Measurements from ENCODE around the gene RBM39. TPM values are rescaled to one million over a fixed set of nuclear protein-coding genes. Genes with fewer than 3 reads are reported as not detected.
A peak's percentile ranks its signal among the peaks of the same experiment; 100 is the strongest.

RBM39 gene
- total RNA-seq, 1 experiment from 2014 or later = 341 TPM

GRCh38 chr20:35743693-35744491, 1.8 kb upstream of the RBM39 start:
- POLR2A ChIA-PET (ENCODE audit: unreplicated experiment) = interaction anchor here (0.6 to 2.2 kb wide), 5 partner anchors 25 to 140 kb away, joined by 3 to 61 read pairs (median 5); no protein-coding TSS in a partner anchor
- Histone ChIP-seq H3K9me3 (ENCODE audit: low read length) (no peaks in the 10 kb centered on the region), H3K9me2 (replicated peaks; ENCODE audit: low read length) (no peaks in the 10 kb centered on the region), H3K4me3 (ENCODE audit: low read length) (no peak overlapping the region), H3K27me3 (ENCODE audit: low read length) (no peaks in the 10 kb centered on the region), H2AFZ (ENCODE audit: low read length) (no peak overlapping the region), H3K36me3 (ENCODE audit: low read depth, low read length) (peaks cover 24% of the 10 kb centered on the region), H3K27ac (ENCODE audit: low read length) (no peak overlapping the region), H3K9ac (ENCODE audit: low read length) (peak overlapping the region; percentile 99; the same call in 1 of the 2 replicates), H3K4me1 (ENCODE audit: insufficient read depth, low read length) (peaks cover 22% of the 10 kb centered on the region), H4K20me1 (ENCODE audit: low read length) (peaks cover 24% of the 10 kb centered on the region), H3K79me2 (ENCODE audit: low read length) (peaks cover 42% of the 10 kb centered on the region), H3F3A (ENCODE audit: low read length, unreplicated experiment) (no peaks in the 10 kb centered on the region), H3K4me2 (ENCODE audit: low read length) (peak overlapping the region; percentile 95)
- DNase-seq = no peak
- BruUV-seq (replicated peaks) = no TSS peak
- CTCF ChIA-PET = no interaction called here
- no peak for ATAC-seq
- intact Hi-C loops (cut with micrococcal nuclease) = loop anchor here (2.0 kb wide), 1 partner anchor 25 kb away; no protein-coding TSS in a partner anchor
- TF ChIP-seq EZH2 (IDR thresholded peaks at IDR 0.05; ENCODE audit: low read length, unreplicated experiment) (no peak), CTCF (conservative IDR thresholded peaks at IDR 0.05; ENCODE audit: low read depth, low read length) (no peak), EZH2phosphoT487 (IDR thresholded peaks at IDR 0.05; ENCODE audit: borderline replicate concordance, low read length) (no peak)

- Histone ChIP-seq H3K27me3 (ENCODE audit: low read length) (no peaks in the 10 kb centered on the region), H3K4me2 (ENCODE audit: low read length) (peak overlapping the region; percentile 95), H3K36me3 (ENCODE audit: low read depth, low read length) (peaks cover 34% of the 10 kb centered on the region), H3K27ac (ENCODE audit: low read length) (peak overlapping the region; percentile 83), H3F3A (ENCODE audit: low read length, unreplicated experiment) (no peaks in the 10 kb centered on the region), H3K9me3 (ENCODE audit: low read length) (no peaks in the 10 kb centered on the region), H3K9me2 (replicated peaks; ENCODE audit: low read length) (no peaks in the 10 kb centered on the region), H3K4me3 (ENCODE audit: low read length) (peak overlapping the region; percentile 82), H3K9ac (ENCODE audit: low read length) (peak overlapping the region; percentile 99), H3K79me2 (ENCODE audit: low read length) (peaks cover 52% of the 10 kb centered on the region), H4K20me1 (ENCODE audit: low read length) (peaks cover 34% of the 10 kb centered on the region), H3K4me1 (ENCODE audit: insufficient read depth, low read length) (peaks cover 32% of the 10 kb centered on the region), H2AFZ (ENCODE audit: low read length) (peak overlapping the region; percentile 62)
- DNase-seq = no peak
- ChIA-PET CTCF (interaction anchor here (1.3 kb wide), 1 partner anchor 141 kb away, joined by 10 read pairs; no protein-coding TSS in a partner anchor), POLR2A (ENCODE audit: unreplicated experiment) (interaction anchor here (0.5 to 2.2 kb wide), 16 partner anchors 11 to 483 kb away, joined by 3 to 61 read pairs (median 5); partner anchors contain the start of genes PHF20, ROMO1 and SCAND1)
- TSS peak; percentile 95 for BruUV-seq (replicated peaks)
- ATAC-seq = no peak
- no peak for TF ChIP-seq EZH2phosphoT487 (IDR thresholded peaks at IDR 0.05; ENCODE audit: borderline replicate concordance, low read length)
- no peak for TF ChIP-seq EZH2 (IDR thresholded peaks at IDR 0.05; ENCODE audit: low read length, unreplicated experiment)
- TF ChIP-seq CTCF (conservative IDR thresholded peaks at IDR 0.05; ENCODE audit: low read depth, low read length) = 0 out of 2 replicates have a peak, but pooled peaks have one; percentile 3
- intact Hi-C loops (cut with micrococcal nuclease) = loop anchor here (1.0 to 2.0 kb wide), 2 partner anchors 26 to 141 kb away; no protein-coding TSS in a partner anchor
Observed at GRCh38 chr20:35742741-35743523, 872 bp upstream of the RBM39 start.
